GM18873 (cell line): ENCODE measurements around the gene PECR.
"Not testable (repeated sequence)": the region's sequence is repeated elsewhere in the genome, so short reads cannot be mapped to it uniquely, and the experiment has no call there.

Experiments
- ATAC-seq: cut with Tn5 transposase; IDR thresholded peaks from one replicate; pipeline ENCODE4 v1.9.1; 2021; ENCODE audit warnings: mild to moderate bottlenecking, moderate library complexity, moderate number of reproducible peaks; ENCODE audit not compliant: unreplicated experiment, low FRiP score

Gene PECR

DNA sequence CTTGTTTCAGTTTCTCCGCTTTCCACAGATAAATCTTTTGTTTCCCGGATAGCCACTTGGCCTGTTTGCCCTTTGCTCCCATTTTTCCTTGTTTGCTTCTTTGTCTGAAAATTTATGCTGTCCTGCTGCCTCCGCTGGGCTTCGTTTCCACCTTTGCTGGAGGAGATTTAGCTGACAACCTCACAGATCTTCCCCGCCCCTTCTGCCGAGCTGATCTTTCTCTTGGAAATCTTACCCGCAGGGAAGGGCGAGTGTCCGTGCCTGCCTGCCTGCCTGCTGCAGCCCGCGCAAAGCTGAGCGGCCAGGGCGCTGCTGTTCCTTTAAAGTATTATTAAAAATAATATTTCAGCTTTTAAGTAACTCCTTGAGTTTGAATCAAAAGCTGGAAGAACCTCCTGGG lies 26.2 kb upstream of the PECR start:
- no peak for ATAC-seq

- ATAC-seq: no peak
Observed at GRCh38 chr2:216107320-216107719, 25.7 kb upstream of the PECR start.

DNA sequence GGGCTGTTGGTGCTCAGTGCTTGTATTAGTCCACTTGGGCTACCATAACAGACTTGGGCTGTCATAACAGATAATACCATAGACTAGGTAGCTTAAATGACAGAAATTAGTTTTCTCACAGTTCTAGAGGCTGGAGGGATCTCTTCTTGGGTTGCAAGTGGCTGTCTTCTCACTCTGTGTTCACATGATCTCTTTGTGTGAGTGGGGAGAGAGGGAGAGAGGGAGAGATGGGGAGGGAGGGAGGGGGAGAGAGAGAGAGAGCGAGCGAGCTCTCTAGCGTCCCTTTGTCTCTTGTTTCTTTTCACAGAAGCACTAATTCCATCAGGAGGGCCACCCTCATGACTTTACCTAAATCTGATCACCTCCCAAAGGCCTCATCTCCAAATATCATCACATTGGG lies 23.1 kb upstream of the PECR start:
- ATAC-seq: no peak

- ATAC-seq: no peak
Observed at GRCh38 chr2:216103213-216103612, 21.6 kb upstream of the PECR start.

DNA sequence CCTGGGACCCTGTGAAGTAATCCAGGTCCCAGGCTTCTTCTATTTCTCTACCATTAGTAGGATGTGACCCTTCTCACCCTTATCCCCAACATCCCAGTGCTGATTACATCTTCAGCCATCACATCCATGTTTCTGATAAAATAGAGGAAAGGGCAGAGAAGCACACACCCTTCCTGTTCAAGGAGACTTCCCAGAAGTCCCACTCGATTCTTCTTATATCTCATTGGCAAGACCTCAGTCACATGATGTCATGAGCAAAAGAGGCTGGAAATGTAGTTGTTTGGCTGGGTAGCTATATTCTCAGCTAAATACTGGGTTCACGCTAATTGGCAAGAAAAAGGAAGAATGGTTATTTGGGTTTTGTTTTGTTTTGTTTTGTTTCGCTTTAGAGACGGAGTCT lies 19.5 kb upstream of the PECR start:
- no peak for ATAC-seq

GRCh38 chr2:216098421-216099334 lies 17.1 kb upstream of the PECR start:
- ATAC-seq: no peak

DNA sequence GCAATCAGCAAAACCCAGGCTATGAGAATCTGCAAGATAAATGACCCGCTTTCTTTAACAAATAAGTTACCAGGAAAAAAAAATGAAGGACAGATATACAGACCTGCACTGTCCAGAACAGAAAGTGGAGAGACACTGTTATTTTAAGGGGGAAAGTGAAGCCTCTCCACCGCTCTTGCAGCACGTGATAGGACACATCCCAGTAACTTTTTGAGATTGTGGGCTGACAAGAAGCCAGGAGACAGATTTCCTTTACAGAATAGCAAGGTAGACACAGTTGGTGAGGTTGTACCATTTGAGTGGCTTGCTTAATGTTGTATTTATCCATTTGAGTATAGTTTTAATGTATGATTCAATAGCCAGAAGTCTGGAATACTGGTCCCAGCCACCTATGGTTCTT lies 13.1 kb upstream of the PECR start:
- no peak for ATAC-seq

DNA sequence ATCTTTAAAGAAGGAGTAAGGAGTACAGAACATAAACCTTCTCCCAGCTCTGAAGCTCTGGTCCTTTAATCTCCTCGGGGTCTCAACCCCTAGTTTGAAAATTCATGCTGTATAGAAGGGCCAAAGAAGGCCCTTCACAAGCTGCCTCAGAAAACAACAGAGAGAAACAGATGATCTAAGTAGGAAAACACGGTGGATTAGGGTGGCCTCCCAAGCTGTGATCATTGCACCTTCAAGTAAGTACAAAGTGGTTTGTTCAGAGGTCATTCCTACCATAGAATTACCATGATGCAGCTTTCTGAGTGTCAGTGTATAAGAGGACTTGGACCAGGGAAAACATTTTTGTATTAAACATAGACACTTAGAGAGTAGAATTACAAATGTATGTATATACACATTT lies 11.0 kb upstream of the PECR start:
- no peak for ATAC-seq

DNA sequence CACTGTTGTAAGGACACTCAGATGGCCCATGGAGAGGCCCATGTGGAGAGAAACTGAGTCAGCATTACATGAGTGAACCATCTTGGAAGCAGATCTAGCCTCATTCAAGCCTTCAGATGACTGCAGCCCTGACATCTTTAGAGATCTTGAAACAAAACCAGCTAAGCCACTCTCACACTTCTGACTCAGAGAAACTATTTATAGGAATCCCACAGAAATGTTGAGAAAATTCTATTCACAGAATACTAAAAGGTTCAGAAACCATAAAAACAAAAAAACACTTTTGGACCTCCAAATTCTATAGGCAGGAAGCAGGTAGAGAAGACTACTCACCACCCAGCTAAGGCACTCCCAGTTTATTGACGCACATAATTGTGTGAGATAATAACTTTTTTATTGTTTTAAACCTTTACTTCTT lies 8.8 kb upstream of the PECR start:
- no peak for ATAC-seq

- no peak for ATAC-seq
Observed at GRCh38 chr2:216086207-216086893, 4.7 kb upstream of the PECR start.

DNA sequence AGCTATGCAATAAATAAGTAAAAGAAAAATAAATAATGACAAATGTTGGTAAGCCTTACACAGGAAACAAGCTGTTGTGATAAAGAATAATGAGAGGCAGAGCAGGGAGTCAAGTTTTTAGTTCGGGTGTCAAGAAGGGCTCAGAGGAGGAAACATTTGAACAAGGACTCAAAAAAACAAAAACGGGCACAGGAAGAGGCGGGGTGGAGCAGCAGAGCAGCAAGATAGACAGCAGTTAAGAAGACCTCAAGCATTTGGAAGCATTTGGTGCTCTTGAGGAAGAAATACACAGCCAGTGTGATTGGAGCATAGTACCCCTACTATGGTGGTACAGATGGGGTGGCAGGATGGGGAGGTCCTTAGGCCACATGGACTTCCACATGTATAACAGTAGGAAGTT lies 2.9 kb upstream of the PECR start:
- no peak for ATAC-seq

GRCh38 chr2:216083464-216084281 lies 2.1 kb upstream of the PECR start:
- no peak for ATAC-seq

GRCh38 chr2:216082805-216083204 lies 1.2 kb upstream of the PECR start:
- no peak for ATAC-seq

DNA sequence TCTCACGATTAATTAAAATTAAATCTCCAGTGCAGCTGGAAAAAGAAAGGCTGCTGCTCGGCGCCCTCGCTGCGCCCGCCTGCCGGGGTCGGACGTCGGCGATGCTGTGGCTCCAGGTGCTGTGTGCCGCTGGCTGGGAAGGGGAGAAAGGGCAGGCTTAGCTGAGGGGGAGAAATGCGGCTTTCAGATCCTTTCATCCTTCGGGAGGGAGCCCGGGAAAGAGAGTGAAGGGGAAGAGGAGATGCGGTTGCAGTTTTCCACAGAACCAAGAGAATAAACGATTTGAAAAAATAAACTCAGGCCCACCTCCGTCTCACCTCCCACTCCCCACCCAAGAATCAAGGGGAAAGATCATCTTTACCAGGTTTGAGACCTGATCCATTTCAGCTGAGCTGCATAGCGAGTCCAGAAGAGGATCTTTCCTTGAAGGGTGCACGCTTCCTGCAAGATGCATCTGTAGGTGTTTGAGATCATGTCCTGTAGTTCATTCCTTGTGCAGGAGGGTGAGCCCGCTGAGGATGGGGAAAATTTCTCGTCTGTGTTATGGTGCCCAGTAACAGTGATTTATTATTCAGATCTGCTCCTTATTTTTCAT lies 605 bp upstream of the PECR start:
- no peak for ATAC-seq

- ATAC-seq: no peak
Observed at GRCh38 chr2:216081012-216081411, 597 bp downstream of the PECR start.

DNA sequence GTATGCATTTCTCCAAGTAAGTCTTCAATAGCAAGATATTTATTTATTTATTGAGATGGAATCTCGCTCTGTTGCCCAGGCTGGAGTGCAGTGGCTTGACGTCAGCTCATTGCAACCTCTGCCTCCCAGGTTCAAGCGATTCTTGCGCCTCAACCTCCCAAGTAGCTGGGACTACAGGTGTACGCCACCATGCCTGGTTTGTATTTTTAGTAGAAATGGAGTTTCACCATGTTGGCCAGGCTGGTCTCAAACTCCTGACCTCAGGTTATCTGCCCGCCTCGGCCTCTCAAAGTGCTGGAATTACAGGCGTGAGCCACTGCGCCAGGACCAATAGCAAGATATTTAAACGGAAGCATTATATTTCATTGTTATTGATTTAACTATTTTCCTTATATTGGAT lies 1.6 kb downstream of the PECR start:
- not testable (repeated sequence) for ATAC-seq

GRCh38 chr2:216078776-216079175 lies 2.8 kb downstream of the PECR start:
- no peak for ATAC-seq

GRCh38 chr2:216075510-216076485 lies 5.8 kb downstream of the PECR start:
- no peak for ATAC-seq

GRCh38 chr2:216074794-216075193 lies 6.8 kb downstream of the PECR start:
- no peak for ATAC-seq
